D721Med (cell line): Measurements from ENCODE around the gene PCP4.

Source experiments
- DNase-seq: peaks from one replicate; pipeline ENCODE4 v3.0.0; 2011; ENCODE audit warnings: low spot score; ENCODE audit not compliant: insufficient read length
- FAIRE-seq: peaks from 2 replicates; lab custom pipeline; 2011; peaks lifted over from hg19 to GRCh38; lab: Jason Lieb, UNC
- CTCF ChIP-seq: IDR thresholded peaks from 2 replicates; pipeline ENCODE4 v1.5.1; 2012; ENCODE audit warnings: mild to moderate bottlenecking, control low read depth; ENCODE audit not compliant: insufficient read depth; ENCODE audit errors: missing control alignments

Gene PCP4

GRCh38 chr21:39842741-39843459 lies 24.3 kb upstream of the PCP4 start:
- no peak for DNase-seq
- no peak for FAIRE-seq
- TF ChIP-seq CTCF: no peak

GRCh38 chr21:39843483-39843882 lies 23.8 kb upstream of the PCP4 start:
- DNase-seq: no peak
- no peak for FAIRE-seq
- TF ChIP-seq CTCF: no peak

DNA sequence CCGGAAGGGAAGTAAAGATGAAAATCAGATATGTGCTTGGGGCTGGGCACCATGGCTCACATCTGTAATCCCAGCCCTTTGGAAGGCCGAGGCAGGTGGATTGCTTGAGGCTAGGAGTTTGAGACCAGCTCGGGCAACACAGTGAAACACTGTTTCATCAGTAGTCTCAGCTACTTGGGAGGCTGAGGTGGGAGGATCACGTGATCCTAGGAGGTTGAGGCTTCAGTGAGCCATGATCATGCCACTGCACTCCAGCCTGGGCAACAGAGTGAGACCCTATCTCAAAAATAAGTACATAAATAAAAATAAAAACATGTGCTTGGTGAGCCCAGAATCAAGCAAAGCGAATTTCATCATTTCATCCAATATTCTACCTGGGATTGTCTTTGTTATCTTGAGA lies 23.3 kb upstream of the PCP4 start:
- FAIRE-seq (no peak), DNase-seq (no peak)
- TF ChIP-seq CTCF: no peak

DNA sequence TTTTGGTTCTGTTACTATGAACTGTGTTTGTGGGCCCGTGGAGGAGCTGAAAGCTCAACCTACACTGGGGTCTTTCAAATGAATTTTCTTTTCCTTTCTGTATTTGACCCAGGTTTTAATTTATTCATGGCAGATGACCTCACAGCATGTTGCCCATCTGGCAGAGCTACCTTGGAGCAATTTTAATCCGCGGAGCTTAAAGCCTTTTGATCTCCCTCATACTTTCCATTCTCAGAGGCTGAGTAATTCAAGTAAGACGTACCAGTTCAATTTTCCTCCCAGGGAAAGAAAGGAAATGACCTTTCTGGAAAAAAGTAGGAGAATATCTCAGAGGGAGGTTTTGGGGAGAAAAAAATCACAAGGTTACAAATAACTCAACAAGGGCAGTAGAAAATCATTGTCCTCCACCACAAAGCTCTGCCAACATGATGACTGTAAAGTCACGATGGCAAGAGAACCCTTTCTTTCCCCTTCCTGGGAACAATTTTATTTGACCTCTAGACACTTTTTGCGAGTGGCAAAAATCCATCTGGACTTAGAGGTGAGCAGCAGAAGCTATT lies 21.6 kb upstream of the PCP4 start:
- no peak for DNase-seq
- no peak for TF ChIP-seq CTCF
- FAIRE-seq: no peak

- FAIRE-seq: no peak
- no peak for DNase-seq
- no peak for TF ChIP-seq CTCF
Measured at GRCh38 chr21:39847877-39848276, 19.4 kb upstream of the PCP4 start.

DNA sequence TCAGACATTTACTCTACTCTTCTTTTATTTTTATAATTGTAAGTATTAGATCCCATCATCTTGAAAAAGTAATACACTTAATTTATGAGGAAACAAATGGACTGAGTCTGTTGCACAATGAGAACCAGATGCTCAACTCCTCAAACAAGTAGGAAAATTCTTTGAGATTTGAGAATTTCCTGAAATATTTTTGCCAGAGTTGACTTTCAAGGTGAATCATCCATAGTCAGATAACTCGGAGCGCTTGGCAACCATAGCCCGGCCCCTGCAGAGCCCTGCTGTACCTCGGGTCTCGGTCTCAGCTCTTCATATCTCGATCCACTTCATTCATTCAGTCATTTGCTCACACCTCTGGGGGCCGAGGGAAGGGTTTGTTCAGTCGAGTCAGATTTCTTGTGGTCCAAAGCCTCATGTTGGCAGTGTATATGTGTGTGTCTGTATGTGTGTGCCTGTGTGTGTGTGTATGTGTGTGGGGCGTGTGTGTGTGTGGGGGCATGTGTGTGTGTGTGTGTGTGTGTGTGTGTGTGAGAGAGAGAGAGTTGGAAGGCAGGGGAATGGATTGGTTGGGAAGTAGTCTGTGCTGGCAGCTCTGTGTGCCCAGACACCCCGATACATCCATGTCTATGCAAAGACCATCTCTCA lies 18.1 kb upstream of the PCP4 start:
- DNase-seq (no peak), FAIRE-seq (no peak)
- TF ChIP-seq CTCF: no peak

- DNase-seq (no peak), FAIRE-seq (no peak)
- TF ChIP-seq CTCF: no peak
Measured at GRCh38 chr21:39850333-39850732, 16.9 kb upstream of the PCP4 start.
